ENCODE data around the gene HABP2. TPM values are rescaled to one million over a fixed set of nuclear protein-coding genes. Genes with fewer than 3 reads are reported as not detected.

The HABP2 gene
- total RNA-seq, 1 experiment from 2014 or later = not detected

GRCh38 chr10:113518816-113519591 is 33.8 kb upstream of the HABP2 start:
- no peak overlapping the region for H2BK15ac ChIP-seq (ENCODE audit: low read depth, low read length)
- no peaks in the 10 kb centered on the region for H3K9me3 ChIP-seq (ENCODE audit: control insufficient read depth, low read depth, low read length)
- H3K79me1 ChIP-seq (ENCODE audit: insufficient read depth, low read depth, low read length, poor library complexity, severe bottlenecking) = no peaks in the 10 kb centered on the region
- no peak overlapping the region for H3K27ac ChIP-seq (ENCODE audit: insufficient read length, low read depth, low read length)
- H3K79me2 ChIP-seq (ENCODE audit: insufficient read depth, low read length) = no peaks in the 10 kb centered on the region
- H2BK20ac ChIP-seq (ENCODE audit: low read depth, low read length, poor library complexity, severe bottlenecking) = no peak overlapping the region
- H3K4me3 Mint-ChIP-seq = no peak overlapping the region
- no peak for TF ChIP-seq CTCF (conservative IDR thresholded peaks at IDR 0.05)
- no peak overlapping the region for H3T11ph ChIP-seq (ENCODE audit: low read length)
- no peak overlapping the region for H3K14ac ChIP-seq (ENCODE audit: insufficient read depth, low read length)
- DNase-seq = no peak
- 100% methylated on average over 1 of the region's 10 CpGs for WGBS (ENCODE audit: extremely low coverage, insufficient read length, low lambda C conversion rate)
- no peak overlapping the region for H3K56ac ChIP-seq (ENCODE audit: insufficient read length, low read depth, low read length)
- H3K9ac ChIP-seq (ENCODE audit: extremely low read depth, insufficient read length, low read length) = no peak overlapping the region
- no peak overlapping the region for H3K4me2 ChIP-seq (ENCODE audit: insufficient read depth, insufficient read length, low read length)
- H2BK5ac ChIP-seq (ENCODE audit: insufficient read length, low read length) = no peak overlapping the region
- H4K8ac ChIP-seq (replicated peaks; ENCODE audit: insufficient read length, low read depth, low read length) = no peak overlapping the region
- no peak overlapping the region for H2AK5ac ChIP-seq (ENCODE audit: insufficient read length, low read length)
- H3K4me1 Mint-ChIP-seq = peaks cover 3 to 4% of the 10 kb centered on the region in 2 experiments; a peak in 2 of 4 replicates
- H2AFZ ChIP-seq (ENCODE audit: low read length) = no peak overlapping the region
- H4K20me1 ChIP-seq (ENCODE audit: control insufficient read depth, insufficient read depth, insufficient read length) = no peaks in the 10 kb centered on the region
- no peaks in the 10 kb centered on the region for H3K23me2 ChIP-seq (ENCODE audit: insufficient read length, low read depth, low read length, poor library complexity, severe bottlenecking)
- H3K27me3 ChIP-seq (ENCODE audit: insufficient read depth, low read length) = no peaks in the 10 kb centered on the region
- H2BK12ac ChIP-seq (ENCODE audit: insufficient read length, low read depth, low read length) = no peak overlapping the region
- no peak overlapping the region for H3K23ac ChIP-seq (ENCODE audit: insufficient read length, low read depth, low read length)
- peaks cover 38% of the 10 kb centered on the region for H3K27me3 Mint-ChIP-seq (ENCODE audit: low read depth)
- H2BK120ac ChIP-seq (ENCODE audit: low read depth, low read length, poor library complexity, severe bottlenecking) = no peak overlapping the region
- no peaks in the 10 kb centered on the region; a peak in 1 of 5 replicates for H3K9me3 Mint-ChIP-seq
- H3K18ac ChIP-seq (ENCODE audit: insufficient read length, low read depth, low read length) = no peak overlapping the region
- no peak overlapping the region for H4K5ac ChIP-seq (ENCODE audit: insufficient read length, low read depth, low read length)
- no peak overlapping the region for H4K91ac ChIP-seq (ENCODE audit: insufficient read length, low read depth, low read length)
- no peaks in the 10 kb centered on the region for H3K4me1 ChIP-seq (ENCODE audit: insufficient read depth, low read length)
- H3K36me3 Mint-ChIP-seq (ENCODE audit: insufficient read depth in 1 of 3, low read depth in 3 of 3) = no peaks in the 10 kb centered on the region
- H3K27ac Mint-ChIP-seq = no peak overlapping the region
- no peak overlapping the region for H3K4ac ChIP-seq (ENCODE audit: low read depth, low read length)
